Adrenal gland (tissue), 19 donors: Measurements from ENCODE around the gene ABHD15. TPM values are rescaled to one million over a fixed set of nuclear protein-coding genes. Genes with fewer than 3 reads are reported as not detected.

Source experiments
- DNase-seq, 7 donors: peaks; one replicate each; pipeline ENCODE4 v3.0.0-alpha.2; 2019 to 2020
- H3K27ac ChIP-seq, 5 donors: fragments of 200-600 bp; sonication (generic) in 4 of 5; 1 replicate in 3 of 5; 2 replicates in 2 of 5; pipeline versions ENCODE4 v1.5.1 to v1.8.0; 2016 to 2020; ENCODE audit warnings: mild to moderate bottlenecking in 1 of 5
- H3K27me3 ChIP-seq: fragments of 200-600 bp; 2 replicates; pipeline ENCODE4 v1.8.0; 2021
- H3K36me3 ChIP-seq, 2 donors: fragments of 200-600 bp; replicated peaks in 1 of 2; 1 replicate in 1 of 2; 2 replicates in 1 of 2; pipeline versions ENCODE4 v1.5.1 to v1.8.0; 2018 to 2022
- H3K4me1 ChIP-seq, 2 donors: fragments of 200-600 bp; replicated peaks in 1 of 2; 1 replicate in 1 of 2; 2 replicates in 1 of 2; pipeline versions ENCODE4 v1.5.1 to v1.8.0; 2018 to 2021
- H3K4me3 ChIP-seq, 4 donors: fragments of 200-600 bp; sonication (generic) in 3 of 4; one replicate each; pipeline ENCODE4 v1.5.1; 2016 to 2018
- H3K9me3 ChIP-seq, 3 donors: fragments of 200-600 bp; sonication (generic) in 1 of 3; replicated peaks in 1 of 3; 1 replicate in 2 of 3; 2 replicates in 1 of 3; pipeline versions ENCODE4 v1.5.1 to v1.8.0; 2016 to 2021
- CTCF ChIP-seq, 6 experiments: fragments of 450-650 bp in 4 of 6; fragments of 200-600 bp in 2 of 6; sonication (generic) in 1 of 6; IDR thresholded peaks; 1 replicate in 5 of 6; 2 replicates in 1 of 6; pipeline versions ENCODE4 v1.5.1 to v1.8.0; 2016 to 2021; ENCODE audit warnings: antibody characterized with exemption in 6 of 6, mild to moderate bottlenecking in 2 of 6, moderate library complexity in 1 of 6
- POLR2A ChIP-seq, 2 donors: fragments of 450-650 bp; IDR thresholded peaks; one replicate each; pipeline ENCODE4 v1.6.1; 2017; ENCODE audit warnings: antibody characterized with exemption in 2 of 2, mild to moderate bottlenecking in 2 of 2, moderate library complexity in 1 of 2
- WGBS, 4 donors: extraction: QIAGEN DNeasy Blood & Tissue Kit in 2 of 4; methylation state at CpG; one replicate each; pipeline versions ENCODE4 v1.1.5 to v1.1.7; 2013 to 2017; 5-methylcytosine and 5-hydroxymethylcytosine counted together
- intact Hi-C, 2 donors: fragments of 100-400 bp; cut with DNase I; formaldehyde crosslinking; loops; one replicate each; pipeline versions ENCODE4 v1.14.1 to v1.15.0; 2022 to 2023
- long read RNA-seq, 10 donors: library from polyadenylated mRNA in 3 of 10; unstranded in 2 of 10; stranded (forward) in 1 of 10; transcript quantifications; one replicate each; pipeline ENCODE4 v2.0.0 and lab custom pipeline, GENCODE V29; 2021 to 2026
- polyA plus RNA-seq, 3 donors: library from polyadenylated mRNA; stranded (reverse); fragments of 200-250 nt in 2 of 3; fragments of 350-450 nt in 1 of 3; fragmentation: Illumina TruSeq in 1 of 3; extraction: RNeasy Lipid Tissue Mini Kit (QIAGEN cat#74804) in 1 of 3; gene quantifications; one replicate each; pipeline ENCODE4 v1.2.3, GENCODE V29; 2013 to 2014
- total RNA-seq, 9 donors: library from RNA; depleted of rRNA in 4 of 9; stranded (reverse); fragments of >200 nt in 4 of 9; fragments of 120-200 nt in 1 of 9; fragmentation: NEBNext Ultra II Directional in 1 of 9; extraction: Animal tissue kit (Norgen Biotek cat#: 25700) in 1 of 9; gene quantifications; one replicate each; pipeline versions ENCODE4 v1.1.0 to v1.2.4, GENCODE V29; 2013 to 2023
- donor health status: healthy with polysubstance abuse.
- donor health status: Bipolar disorder and iron deficiency.
- donor health status: DM: yes; HTN: yes; CAD: no.
- donor health status: DM: no; HTN: no; CAD: no.
- donor health status: DM: no; HTN: no; CAD: no.
- donor health status: DM: yes; HTN: yes; CAD: no.

Gene ABHD15
- total RNA-seq (10 to 100 TPM in 1 of 9 donors, 1 to 10 TPM in 8; 4.7 to 11.1 (median 7.0) TPM), polyA plus RNA-seq (1 to 10 TPM; 2.9 to 4.1 (median 3.0) TPM)
- long read RNA-seq, donor 1 = 0 reads
- long read RNA-seq, donor 2 = 0 reads
- long read RNA-seq, donor 3 = 0 reads
- long read RNA-seq, donor 4, partial matches to known transcripts = 0 of 1 reads
- long read RNA-seq, donor 4, other reads (novel, unspliced or antisense) = 1 of 1 reads
- long read RNA-seq, donor 5, transcript ABHD15-201 (2 exons, 3,592 nt) = major isoform, 26 of 26 reads
- long read RNA-seq, donor 5, partial matches to known transcripts = 0 of 26 reads
- long read RNA-seq, donor 5, other reads (novel, unspliced or antisense) = 0 of 26 reads
- long read RNA-seq, donor 6, partial matches to known transcripts = 0 of 2 reads
- long read RNA-seq, donor 6, other reads (novel, unspliced or antisense) = 0 of 2 reads
- long read RNA-seq, donor 7, partial matches to known transcripts = 29 of 30 reads
- long read RNA-seq, donor 7, other reads (novel, unspliced or antisense) = 0 of 30 reads
- long read RNA-seq, donor 8, partial matches to known transcripts = 69 of 69 reads
- long read RNA-seq, donor 8, other reads (novel, unspliced or antisense) = 0 of 69 reads
- long read RNA-seq, donor 9, partial matches to known transcripts = 13 of 20 reads
- long read RNA-seq, donor 9, other reads (novel, unspliced or antisense) = 6 of 20 reads
- long read RNA-seq, donor 10, partial matches to known transcripts = 24 of 40 reads
- long read RNA-seq, donor 10, other reads (novel, unspliced or antisense) = 15 of 40 reads

GRCh38 chr17:29566473-29567303 lies at the start of gene ABHD15:
ABHD15 (minus strand) TSS chr17:29567037; CDS start chr17:29566966, 71 bp downstream.
- no peaks in the 10 kb centered on the region for H3K36me3 ChIP-seq
- intact Hi-C loops = no loop called here
- DNase-seq = peak; percentile 53 to 72 (median 65)
- peaks cover 23 to 34% of the 10 kb centered on the region in 2 donors for H3K4me1 ChIP-seq
- peak within 1 kb of the TSS; percentile 30 to 94 (median 77) for H3K27ac ChIP-seq
- peak in 1 of 6 experiments; percentile 1 for TF ChIP-seq CTCF (IDR thresholded peaks at IDR 0.05)
- TF ChIP-seq POLR2A (IDR thresholded peaks at IDR 0.05) = peak; percentile 31 to 36
- H3K27me3 ChIP-seq = no peaks in the 10 kb centered on the region
- peak within 1 kb of the TSS; percentile 9 to 63 (median 31) for H3K4me3 ChIP-seq
- 0 to 2% (median 1%) methylated on average over 2 to 94 of the region's 94 CpGs for WGBS, 4 donors
- H3K9me3 ChIP-seq = no peaks in the 10 kb centered on the region

- Histone ChIP-seq H3K27ac (peak overlapping the region in 1 of 5 donors; percentile 45), H3K27me3 (no peaks in the 10 kb centered on the region), H3K4me3 (peak overlapping the region in 2 of 4 donors; percentile 13 to 48), H3K9me3 (no peaks in the 10 kb centered on the region), H3K36me3 (no peaks in the 10 kb centered on the region), H3K4me1 (peaks cover 26 to 53% of the 10 kb centered on the region in 2 donors)
- intact Hi-C loops = loop anchor here in 1 of 2 donors (5.0 kb wide), 1 partner anchor 33 kb away; no protein-coding TSS in a partner anchor
- 0 to 4% (median 3%) methylated on average over 12 to 74 of the region's 74 CpGs for WGBS, 4 donors
- peak; percentile 77 to 90 (median 84) for DNase-seq
- no peak for TF ChIP-seq CTCF (IDR thresholded peaks at IDR 0.05)
- peak in 1 of 2 donors; percentile 64 for TF ChIP-seq POLR2A (IDR thresholded peaks at IDR 0.05)
Measured at GRCh38 chr17:29615492-29616299, 48.9 kb upstream of the ABHD15 start.

- WGBS, 4 donors = 16 to 37% (median 28%) methylated on average over 11 to 15 of the region's 15 CpGs
- peak overlapping the region in 1 of 4 donors; percentile 48 for H3K4me3 ChIP-seq
Measured at GRCh38 chr17:29615048-29615385, 48.2 kb upstream of the ABHD15 start.

More at GRCh38 chr17:29615048-29615385, 48.2 kb upstream of the ABHD15 start:
- H3K27ac ChIP-seq = no peak overlapping the region
- DNase-seq = peak in 2 of 7 donors; percentile 28 to 42
- intact Hi-C loops = loop anchor here in 1 of 2 donors (5.0 kb wide), 1 partner anchor 33 kb away; no protein-coding TSS in a partner anchor
- H3K4me1 ChIP-seq = peaks cover 26 to 53% of the 10 kb centered on the region in 2 donors
- no peaks in the 10 kb centered on the region for H3K36me3 ChIP-seq
- H3K27me3 ChIP-seq = no peaks in the 10 kb centered on the region
- TF ChIP-seq CTCF (IDR thresholded peaks at IDR 0.05) (no peak), POLR2A (IDR thresholded peaks at IDR 0.05) (no peak)
- no peaks in the 10 kb centered on the region for H3K9me3 ChIP-seq
